GM19395 (cell line): Measurements from ENCODE around the gene DAPK2.

Experiments
- ATAC-seq: cut with Tn5 transposase; IDR thresholded peaks from one replicate; pipeline ENCODE4 v1.9.1; 2021; ENCODE audit warnings: mild to moderate bottlenecking, moderate library complexity; ENCODE audit not compliant: unreplicated experiment

The DAPK2 gene

DNA sequence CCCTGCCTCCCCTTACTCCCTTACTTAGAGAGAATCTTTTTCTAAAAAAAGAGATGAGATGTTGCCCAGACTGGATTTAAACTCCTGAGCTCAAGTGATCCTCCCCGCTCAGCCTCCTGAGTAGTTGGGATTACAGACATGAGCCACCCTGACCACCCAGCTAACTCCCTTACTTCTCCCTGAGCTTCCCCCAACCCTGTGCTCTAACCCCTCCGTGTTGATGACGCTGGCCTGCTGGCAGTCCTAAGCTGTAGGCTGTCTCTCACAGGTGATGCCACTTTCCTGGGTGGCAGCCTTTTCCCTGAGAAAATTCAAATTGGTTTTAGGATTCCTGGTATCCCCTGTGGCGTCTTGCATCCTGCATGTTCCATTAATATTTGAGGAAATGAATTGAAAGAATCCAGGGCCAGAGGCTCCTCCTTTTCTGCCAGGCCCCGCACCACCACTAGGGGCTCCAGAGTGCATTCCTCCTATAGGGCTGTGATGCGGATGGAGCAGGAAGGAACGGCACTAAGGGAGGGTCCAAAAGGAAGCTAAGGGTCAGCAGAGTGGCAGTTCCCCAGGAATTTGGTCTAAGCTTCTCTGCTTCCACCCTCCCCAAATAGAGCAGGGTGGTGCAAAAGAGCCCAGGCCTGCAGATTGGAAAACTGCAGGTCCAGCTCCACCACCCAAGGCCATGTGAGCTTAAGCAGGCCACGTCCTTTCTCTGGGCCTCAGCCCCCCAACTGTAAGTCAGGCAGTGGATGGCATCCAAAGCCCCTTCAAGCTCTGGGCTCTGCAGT is 101.1 kb downstream of the DAPK2 start:
- ATAC-seq: no peak

DNA sequence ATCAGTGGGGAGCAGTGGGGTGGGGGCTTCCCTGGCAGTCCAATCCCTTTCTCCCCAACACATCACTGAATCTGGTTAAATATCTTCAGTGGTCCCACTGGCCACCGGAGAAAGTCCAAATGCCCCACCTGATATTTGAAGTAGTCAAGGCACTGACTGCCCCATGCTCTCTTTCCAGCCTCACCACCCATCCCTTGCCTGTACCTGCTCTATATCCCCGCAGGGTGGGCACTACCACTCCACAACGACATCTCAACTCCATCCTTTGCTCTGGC is 101.7 kb downstream of the DAPK2 start:
- no peak for ATAC-seq

DNA sequence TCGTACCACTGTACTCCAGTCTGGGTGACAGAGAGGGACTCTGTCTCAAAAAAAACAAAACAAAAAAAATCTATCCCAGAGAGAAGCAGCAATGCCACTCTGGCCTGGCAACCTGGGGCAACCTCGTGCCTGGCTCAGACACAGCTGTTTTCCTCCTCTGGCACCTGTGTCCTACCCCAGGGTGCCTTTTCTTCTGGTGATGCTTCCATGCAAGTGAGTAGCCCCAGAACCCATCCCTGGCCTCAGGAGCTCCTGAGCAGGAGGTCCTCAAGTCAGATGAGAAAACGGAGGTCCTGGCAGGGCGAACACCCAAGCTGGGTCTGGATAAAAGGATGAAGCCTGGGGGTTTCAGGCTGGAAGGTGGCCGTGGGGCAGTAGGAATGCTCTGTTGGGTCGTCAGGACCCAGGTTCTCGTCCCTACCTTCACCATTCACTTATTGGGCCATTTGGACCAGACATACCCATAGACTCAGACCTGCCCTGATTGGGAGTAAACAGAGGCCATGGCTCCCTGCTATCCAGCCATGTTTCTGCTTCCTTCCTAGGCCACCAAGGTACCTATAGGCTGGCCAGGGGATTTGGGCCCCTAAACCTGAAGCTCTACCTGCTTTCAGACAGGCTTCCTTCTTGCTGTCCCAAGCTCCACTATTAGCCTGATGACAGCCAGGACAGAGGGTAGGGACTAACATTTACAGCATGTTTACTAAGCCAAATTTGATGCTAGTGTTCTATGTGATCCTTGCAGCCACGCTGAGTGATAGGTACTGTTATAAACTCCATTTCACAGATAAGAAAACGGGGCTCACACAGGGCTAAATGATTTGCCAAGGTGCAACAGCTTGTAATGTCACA is 102.2 kb downstream of the DAPK2 start:
- no peak for ATAC-seq

DNA sequence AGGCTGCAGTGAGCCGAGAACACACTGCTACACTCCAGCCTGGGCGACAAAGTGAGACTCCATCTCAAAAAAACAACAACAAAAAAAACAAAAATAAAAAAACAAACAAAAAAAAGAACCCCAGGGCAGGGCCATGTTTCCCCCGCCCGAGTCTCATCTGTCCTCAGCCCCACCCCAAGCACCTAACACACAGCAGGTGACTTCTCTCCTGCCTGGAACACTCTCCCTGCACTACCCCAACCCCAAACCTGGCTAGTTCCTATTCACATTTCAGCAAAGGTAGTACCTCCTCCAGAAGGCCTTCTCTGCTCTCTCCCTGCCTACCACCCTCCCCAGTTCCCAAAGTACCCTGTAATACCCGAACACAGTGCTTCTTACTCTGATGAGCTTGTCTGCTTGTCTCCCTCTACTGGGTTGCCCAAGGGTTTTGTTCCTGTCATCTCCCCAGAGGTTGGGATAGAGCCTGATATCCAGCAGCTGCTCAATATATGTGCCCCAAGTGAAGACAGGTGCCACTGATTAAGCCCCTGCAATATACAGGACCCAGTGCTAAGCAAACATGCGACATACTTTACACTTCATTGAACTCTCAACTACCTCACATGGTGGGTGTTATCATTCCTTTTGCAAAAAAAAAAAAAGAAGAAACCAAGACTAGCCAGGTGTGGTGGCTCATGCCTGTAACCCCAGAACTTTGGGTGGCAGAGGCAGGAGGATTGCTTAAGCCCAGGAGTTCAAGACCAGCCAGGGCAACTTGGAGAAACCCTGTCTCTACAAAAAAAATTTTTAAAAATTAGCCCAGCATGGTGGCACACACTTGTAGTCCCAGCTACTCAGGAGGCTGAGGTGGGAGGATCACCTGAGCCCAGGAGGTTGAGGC is 103.6 kb downstream of the DAPK2 start:
- no peak for ATAC-seq

DNA sequence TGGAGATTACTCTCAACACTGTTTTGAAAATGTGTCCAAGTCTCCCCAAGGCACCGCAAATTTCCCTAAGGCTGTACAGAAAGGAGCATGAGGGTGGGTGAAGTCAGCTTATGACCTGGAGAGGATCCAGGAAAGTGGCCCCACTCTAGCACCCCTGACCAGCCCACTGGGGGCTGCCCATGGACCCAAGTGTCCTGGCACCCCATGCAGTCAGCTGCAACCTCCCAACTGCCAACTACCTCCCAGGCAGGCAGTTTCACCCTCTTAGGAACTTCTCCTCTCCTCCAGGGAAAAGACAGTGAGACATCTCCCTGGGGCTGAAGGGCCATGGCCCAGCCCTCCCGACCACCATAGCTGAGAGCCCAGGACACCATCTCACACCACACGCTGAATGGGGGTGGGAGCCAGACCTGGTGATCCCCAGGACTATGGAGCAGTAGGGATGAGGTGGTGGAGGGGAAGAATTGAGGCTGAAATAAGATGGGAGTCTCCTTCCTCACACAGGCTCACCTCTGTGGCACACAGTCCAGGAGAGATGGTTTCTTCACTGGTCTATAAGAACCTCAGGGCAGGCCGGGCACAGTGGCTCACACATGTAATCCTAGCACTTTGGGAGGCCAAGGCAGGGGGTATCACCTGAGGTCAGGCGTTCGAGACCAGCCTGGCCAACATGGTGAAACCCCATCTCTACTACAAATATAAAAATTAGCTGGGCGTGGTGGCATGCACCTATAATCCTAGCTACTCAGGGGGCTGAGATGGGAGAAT is 104.4 kb downstream of the DAPK2 start:
- ATAC-seq: no peak

DNA sequence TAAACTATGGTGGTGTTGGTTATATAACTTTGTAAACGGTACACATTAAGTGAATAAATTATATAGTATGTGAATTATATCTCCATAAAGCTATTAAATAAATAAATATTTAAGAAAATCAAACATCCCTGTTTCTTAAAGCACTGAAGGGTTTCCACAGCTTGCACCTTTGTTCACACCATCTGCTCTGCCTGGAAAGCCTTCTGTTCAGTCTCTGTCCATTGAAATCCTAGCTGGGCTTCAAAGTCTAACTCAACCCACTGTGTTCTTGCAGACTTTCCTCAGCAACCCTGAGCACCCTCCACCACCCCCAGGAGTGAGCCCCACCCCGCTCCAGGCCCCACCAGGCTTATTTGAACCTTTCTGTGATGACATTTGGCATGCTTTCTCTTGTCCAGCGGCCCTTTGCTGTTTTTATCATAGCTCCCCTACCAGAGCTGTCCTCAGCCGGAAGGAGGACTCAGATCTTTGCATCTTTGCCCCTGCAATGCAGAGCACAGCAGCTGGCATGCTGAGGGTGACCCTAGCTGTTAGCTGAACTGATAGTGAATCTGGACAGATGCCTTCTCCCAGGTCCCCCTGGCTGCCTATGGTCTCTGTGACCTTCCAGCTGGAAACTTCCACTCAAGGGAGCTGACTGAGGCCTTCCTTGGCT is 105.2 kb downstream of the DAPK2 start:
- ATAC-seq: no peak

DNA sequence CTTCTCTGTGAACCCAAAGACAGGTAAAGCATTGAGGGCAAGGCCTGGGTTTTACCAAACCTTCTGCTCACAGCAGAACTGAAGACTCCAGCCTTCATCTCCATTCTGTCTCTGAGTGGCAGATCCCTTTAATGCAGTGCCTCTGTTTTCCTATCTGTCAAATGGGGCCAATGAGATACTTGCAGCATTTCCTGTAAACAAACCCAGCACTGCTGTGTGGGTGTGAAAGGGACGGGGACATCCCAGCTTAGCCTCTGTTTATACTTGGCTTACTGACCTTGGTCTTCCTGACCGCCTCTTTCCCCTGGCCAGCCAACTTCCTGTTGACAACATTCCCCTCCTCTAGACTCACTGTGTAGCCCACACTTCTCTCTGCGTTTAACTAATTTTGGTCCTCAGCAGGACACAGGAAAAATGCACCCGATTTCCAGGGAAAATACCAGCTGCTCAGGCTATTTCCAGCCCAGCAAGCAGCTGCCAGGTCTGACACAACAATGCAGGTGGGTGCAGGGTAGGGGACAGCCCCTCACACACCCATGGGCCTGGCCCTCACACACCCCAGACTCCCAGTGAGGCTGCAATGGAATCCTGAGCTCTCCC is 106.7 kb downstream of the DAPK2 start:
- no peak for ATAC-seq

DNA sequence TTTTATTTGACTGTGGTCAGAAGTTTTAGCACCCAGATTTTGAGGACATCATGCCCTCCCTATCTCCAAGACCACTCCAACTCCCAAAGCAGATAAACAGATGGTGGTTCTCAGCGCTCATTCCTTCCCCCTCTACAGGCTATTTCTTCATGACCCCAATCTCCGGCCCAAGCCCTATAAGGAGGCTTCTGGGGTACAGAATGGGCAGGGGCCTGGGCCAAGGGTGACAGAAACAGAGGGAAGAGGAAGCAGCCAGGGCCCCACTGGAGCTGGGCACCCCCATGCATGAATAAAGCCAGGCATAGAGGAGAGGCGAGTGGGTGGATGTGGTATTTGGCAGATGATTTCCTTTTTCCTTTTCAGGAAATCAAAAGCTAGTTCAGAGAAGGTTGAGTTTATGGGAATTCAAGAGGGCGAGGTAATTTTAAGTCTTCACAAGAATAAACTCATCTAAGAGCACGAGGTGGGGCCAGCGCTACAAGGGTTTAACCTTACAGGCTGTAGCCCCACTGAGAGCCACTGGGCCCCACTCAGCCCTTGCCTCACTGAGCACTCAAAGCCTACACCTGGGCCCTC is 107.7 kb downstream of the DAPK2 start:
- no peak for ATAC-seq

DNA sequence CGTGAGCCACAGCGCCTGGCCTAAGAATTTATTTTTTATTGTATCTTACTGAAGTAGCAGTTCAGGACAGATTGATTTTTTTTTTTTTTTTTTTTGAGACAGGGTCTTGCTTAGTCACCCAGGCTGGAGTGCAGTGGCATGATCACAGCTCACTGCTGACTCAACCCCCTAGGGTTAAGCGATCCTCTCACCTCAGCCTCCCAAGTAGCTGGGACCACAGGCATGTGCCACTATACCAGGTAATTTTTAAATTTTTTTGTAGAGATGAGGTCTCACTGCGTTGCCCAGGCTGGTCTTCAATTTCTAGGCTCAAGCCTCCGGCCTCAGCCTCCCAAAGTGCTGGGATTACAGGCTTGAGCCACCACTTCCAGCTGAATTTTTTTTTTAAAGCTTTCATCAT is 112.8 kb downstream of the DAPK2 start:
- ATAC-seq: no peak

DNA sequence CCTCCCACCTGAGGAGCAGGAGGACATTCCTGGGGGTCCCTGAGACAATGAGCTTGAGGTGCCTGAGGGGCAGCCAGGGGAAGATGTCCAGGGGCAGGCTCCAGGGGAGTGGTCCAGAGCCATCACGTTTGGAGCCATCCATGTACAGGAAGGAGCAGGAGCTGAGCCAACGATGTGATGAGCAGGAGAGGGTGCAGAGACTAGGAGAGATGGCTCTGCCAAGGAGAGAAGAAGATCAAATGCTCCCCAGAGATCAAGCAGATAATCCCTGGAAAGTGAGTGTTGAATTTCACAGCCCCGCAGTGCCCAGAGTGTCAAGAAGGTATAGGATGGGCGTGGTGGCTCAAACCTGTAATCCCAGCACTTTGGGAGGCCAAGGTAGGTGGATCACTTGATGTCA is 114.7 kb downstream of the DAPK2 start:
- ATAC-seq: no peak

DNA sequence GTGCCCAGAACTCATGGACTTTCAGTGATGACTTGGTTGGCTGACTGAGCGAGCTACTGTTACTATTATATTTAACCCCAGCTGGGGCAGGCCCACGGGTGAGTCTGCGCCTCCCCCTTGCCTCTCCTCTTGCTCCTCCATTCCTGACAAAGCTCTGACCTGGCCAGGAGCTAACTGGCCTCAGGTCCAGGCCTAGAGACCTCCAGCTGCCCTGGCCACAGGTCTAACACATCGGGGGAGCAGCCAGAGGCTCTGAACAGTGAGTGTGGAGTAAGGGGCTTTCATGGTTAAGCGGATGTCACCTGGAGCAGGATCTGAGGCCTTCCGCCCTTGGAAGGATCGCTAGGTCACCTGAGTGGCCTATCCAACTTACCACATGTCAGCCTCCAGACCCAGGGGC is 116.3 kb downstream of the DAPK2 start:
- ATAC-seq: no peak

DNA sequence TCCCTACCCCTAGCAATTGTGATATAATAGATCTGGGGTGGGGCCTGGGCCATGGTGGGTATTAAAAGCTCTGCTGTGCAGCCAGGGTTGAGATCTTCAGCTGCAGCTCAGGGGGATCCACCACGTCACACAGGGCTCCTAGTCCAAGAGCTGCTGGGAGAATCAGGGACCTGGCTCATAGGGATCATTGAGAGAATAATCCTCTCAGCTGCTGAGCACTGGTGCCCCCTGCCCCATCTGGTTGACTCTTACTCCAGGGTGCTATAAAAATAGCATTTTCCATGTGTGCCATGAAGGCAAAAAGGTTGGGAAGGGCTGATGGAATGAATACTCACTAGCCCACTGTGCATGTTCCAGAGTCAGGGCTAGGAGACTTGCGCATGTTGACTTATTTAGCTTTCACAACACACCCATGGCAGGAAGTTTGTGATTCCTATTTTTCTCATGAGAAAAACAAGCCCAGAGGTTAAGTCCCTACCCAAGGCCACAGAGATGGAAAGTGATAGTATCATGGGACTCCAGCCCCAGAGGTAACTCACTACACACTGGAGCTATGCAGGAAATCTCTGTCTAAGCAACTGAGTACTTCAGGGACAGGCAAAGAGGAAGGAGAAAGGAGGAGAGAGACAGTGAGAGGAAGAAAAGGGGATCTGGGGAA is 118.0 kb downstream of the DAPK2 start:
- ATAC-seq: no peak

DNA sequence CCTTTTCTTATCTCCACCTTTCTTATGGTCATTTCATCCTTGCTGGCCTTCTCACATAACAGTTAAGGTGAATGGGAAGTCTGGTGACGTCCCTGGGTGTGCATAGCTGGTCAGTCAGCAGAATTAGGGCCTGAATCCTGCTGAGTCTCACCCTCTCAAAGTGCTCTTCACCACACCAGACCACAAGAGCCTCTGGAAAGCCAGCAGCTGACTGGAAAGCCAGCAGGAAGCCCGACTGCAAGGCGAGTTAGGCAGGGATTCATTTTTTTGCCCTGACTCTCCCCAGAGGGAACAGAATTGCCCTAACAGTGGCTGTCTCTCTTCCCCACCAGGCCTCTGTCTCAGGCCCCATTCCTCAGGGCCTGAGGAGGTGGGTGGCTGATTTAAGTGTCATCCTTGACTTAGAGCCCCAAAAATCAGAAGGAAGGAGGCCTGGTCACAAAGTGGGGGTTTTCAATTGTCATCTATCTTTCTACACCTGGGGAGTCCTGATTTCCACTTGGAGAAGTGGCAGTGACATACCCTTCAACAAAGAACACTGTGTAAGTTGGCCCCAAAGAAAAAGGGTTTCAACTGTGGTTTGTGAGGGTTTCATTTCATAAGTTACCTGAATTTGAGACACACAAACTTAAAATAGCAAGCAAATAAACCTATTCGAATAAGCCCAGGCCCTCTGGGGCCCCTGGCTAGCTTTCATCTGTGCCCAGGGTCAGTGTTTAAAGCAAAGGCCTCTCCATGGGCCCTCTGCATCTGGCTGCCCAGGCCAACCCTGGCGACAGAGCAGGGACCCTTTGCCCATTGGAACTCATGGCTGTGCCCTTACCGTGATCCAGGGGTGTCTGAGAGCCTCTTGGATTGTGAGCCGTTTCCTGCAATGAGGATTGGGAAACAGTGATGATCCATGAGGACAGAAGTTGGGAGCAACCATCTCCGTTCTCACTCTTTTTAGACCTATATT is 122.0 kb downstream of the DAPK2 start:
- ATAC-seq: no peak

DNA sequence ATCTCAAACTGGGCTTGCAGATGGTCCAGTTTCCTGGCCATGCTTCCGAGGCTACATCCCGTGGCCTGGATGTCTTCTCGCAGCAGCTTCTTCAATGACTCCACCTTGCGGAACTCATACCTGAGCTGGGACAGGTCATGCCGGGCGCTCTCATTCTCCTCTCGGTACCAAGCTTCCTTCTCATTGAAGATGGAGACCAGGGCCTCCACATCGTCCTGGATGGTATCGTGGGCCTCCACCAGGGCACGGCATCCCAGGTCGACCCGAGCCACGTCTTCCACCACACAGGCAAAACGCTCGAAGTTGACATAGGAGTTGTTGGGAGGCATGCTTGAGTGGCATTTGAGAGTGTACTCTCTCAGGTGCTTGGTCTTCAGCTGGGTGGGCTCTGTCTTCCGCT is 123.4 kb downstream of the DAPK2 start:
- ATAC-seq: no peak

DNA sequence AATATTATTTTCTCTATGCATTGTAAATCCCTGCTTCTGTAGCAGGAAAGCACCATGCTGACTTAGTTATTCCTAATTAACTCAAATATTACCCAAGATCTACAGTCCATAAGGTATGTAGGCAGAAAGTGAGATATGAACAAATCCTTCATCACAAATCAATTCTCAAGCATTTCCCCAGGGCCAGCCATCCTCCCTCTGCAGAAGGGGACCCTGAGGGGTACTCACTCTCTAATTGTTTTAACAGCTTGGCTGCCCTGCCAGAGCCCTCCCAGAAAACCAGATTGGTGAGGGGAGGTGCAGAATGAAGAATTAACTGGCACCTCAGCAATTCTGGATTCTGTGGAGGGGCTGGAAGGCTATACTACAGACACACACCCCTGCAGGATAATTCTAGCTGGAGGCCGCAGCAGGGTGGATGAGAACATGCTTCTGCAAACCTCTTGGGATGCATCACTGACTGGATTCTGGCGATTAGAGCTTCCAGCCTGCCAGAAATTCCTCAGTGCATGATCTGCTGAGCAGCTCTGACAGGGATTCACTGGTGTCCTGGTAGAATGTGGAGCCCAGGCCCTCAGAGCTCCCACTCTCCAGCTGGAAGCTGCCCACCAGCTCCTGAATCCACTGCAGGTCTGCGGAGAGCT is 123.9 kb downstream of the DAPK2 start:
- no peak for ATAC-seq

DNA sequence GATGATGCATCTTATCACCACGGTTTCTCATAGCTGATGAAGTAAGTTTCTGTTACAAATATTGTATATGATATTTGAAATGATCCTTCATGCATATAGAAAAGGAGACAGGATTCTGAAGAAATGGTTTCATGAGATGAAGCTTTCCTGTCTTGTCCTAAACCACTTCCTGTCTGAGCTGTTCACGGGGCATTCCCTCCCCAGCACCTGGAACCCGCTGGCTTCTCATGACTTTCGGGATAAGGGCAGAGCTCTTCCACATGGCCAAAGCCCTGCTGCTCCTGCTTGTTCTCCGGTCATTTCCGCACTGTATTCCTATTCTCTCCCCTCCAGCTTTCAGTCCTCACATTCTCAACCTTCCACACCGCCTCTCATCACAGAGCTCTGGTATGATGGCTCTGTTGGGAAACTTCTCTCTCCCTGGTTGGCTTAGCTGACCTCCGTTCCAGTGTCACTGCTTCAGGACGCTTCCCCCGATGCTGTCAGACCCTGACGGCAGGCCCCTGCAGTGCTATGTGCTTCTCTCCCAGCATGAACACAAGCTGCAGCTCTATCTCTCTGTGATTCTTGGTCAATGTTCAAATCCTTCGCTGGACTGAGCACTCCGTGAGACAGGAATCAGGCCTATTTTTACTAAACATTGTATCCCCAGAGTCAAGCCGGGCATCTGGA is 125.6 kb downstream of the DAPK2 start:
- ATAC-seq: no peak

DNA sequence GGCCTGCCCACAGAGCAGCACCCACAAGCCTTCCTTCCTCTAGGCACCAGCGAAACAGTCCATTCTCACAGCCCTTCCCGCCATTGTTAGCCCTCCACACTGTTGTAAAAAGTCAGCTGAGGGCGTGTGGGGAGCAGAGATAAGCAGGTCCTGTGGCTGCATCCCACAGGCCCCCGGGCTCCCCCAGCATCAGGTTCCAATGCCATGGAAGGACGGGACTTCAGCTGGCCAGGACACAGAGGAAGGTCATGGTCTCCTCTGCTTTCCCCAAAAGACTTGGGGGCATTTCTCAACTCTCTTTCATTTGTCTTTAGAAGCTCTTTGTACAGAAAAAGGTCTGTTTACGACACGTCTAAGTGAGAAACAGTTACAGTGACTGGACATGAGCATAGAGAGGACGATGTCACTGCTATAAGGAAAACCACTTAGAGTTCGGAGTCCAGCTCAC is 127.4 kb downstream of the DAPK2 start:
- no peak for ATAC-seq
